SIG-M5 treated with dmso at 0.1 percent for 504 hours (cell line): ENCODE data around the gene RRP8.

Experiments
- DNase-seq: peaks from one replicate; lab custom pipeline; 2025; ENCODE audit not compliant: unreplicated experiment; lab: John Stamatoyannopoulos, UW

RRP8 gene

DNA sequence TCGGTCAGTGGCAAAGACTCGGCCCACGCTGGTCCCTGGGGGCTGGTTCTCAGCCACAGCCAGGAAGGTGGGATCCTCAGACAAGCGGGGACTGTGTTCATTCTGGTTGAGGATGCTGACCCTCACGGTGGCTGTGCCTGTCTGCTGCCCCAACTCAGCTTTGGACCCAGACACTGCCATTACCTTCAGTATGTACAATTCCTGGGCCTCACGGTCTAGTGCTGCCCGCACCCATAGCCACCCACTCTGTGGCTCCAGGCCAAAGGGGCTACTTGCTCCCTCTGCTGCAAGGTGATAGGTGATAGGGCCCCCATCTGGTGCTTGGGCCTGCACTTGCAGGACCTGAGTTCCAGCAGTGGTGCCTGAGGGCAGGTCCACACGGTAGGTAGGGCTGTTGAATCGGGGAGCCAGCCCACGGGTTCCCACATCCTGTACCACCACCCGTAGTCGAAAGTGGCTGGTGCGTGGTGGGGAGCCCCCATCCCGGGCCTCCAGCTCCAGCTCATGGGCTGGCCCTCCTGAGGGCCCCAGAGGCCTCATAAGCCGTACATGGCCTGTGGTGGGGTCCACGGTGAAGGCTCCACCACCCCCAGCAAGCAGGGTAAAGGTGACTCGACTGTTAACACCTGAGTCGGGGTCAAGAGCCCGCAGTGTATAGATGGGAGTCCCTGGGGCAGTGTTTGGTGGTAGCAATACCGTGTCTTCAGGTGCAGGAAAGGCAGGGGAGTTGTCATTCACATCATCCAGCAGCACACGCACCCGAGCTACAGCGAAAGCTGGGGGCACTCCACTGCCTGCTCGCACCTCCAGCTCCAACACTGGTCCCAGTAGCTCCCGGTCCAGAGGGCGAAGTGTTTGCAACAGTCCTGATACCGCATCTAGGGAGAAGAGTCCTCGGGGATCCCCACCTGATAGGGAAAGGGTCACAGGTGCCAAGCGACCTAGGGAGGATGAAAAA is 29.0 kb upstream of the RRP8 start:
- no peak for DNase-seq

DNA sequence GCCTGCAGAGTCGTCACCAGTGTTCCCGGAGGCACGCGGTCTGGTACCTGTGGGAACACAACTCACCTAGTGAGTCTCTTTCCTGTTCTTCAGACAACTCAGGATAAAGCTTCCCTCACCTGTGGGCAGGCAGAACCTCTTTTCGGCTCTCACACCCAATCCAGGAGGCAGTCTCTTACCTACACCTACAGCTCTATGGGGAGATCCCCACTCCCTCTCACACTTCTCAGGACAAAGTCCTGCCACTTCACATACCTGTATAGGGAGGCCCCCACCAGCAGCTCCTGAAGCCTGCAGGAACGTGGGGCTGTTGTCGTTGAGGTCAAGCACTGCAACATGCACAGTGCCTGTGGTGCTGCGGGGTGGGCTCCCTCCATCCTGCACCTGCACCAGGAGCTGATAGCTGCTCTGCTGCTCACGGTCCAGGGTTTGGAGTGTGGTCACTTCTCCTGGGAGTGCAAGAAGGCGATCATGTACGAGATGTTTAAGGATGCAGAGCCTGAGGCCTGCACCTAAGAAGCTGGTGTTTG is 28.0 kb upstream of the RRP8 start:
- no peak for DNase-seq

DNA sequence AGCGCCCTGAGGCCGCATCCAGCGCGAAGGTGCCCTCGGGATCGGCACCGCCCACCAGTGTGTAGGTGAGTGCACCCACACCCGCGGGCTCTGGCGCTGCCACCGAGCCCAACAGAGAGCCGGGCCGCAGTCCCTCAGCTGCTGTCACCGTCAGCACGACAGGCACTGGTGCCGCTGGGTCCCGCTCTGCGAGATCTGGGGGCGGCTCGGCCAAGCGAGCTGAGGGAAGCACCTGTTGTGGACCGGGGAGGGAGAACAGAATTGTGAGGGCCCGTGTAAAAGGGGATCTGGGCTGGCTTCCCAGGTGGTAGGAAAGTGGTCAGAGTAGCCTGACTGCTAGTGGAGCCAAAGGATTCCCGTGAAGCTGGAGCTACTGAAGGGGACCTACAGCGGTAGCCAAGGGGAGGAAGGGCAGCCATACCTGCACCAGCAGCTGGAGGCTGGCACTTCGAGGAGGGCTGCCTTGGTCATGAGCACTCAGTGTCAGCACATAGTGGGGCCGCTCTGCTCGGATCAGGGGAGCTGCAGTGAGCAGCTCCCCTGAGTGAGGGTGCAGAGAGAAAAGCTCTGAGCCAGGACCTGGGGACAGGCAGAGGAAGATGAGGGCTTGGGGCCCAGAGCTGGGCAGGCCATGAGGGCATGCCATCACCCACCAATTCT is 27.3 kb upstream of the RRP8 start:
- DNase-seq, result no peak

DNA sequence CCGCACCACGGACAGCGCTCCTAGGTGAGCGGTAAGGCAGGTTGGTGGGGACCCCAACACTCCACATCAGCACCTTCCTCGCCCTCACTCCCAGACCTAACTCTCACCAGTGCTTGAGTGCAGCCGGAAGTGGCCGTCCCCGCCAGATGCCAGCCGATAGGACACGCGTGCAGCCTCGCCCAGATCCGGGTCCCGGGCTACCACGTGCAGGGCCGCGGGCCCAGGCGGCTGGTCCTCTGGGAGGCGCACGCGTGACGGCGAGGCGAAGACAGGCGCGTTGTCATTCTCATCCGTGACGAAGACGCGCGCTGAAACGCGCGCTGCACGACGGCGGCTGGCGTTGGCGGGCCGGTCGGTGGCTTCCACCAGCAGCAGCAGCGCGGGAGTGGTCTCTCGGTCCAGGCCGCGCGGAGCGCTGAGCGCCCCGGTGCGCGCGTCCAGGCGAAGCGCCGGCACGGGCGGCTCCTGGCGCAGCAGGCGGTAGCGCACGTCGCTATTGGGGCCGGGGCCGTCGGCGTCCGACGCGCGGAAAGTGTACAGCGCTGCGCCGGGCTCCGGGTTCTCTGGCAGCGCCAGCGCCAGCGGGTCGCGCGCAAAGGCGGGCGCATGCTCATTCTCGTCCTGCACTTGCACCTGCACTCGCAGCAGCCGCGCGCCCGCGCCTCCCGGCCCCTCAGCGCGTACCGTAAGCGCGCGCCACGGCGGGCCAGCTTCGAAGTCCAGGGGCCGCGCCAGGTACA is 26.6 kb upstream of the RRP8 start:
- DNase-seq, result no peak

DNA sequence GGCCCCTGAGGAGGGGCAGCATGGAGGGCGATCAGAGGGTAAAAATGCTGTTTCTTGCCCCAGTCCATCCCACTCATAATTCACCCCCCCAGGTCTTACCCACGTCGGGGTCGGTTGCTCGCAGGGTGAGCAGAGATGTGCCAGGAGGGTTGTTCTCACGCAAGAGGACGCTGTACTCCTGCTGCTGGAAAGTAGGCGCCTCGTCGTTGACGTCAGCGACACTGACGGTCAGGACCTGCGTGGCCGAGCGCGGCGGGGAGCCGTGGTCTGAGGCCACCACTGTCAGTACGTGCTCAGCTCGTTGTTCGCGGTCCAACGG is 26.1 kb upstream of the RRP8 start:
- no peak for DNase-seq

DNA sequence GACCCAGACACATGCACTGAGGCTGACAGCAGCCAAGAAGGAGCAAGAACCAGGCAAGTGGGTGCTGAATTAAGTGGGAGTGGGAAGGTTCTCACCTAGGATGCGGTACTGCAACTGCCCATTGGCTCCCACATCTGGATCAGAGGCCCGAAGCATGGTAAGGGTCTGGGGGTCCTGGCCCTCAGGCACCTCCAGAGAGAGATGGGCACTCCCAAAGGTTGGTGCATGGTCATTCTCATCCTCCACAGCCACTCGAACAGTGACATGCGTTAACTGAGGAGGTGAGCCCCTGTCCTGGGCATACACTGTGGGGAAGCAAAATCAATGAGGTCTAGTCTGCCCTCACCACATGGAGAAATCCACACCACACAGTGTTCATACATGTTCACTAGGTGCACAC is 25.1 kb upstream of the RRP8 start:
- DNase-seq, result no peak

DNA sequence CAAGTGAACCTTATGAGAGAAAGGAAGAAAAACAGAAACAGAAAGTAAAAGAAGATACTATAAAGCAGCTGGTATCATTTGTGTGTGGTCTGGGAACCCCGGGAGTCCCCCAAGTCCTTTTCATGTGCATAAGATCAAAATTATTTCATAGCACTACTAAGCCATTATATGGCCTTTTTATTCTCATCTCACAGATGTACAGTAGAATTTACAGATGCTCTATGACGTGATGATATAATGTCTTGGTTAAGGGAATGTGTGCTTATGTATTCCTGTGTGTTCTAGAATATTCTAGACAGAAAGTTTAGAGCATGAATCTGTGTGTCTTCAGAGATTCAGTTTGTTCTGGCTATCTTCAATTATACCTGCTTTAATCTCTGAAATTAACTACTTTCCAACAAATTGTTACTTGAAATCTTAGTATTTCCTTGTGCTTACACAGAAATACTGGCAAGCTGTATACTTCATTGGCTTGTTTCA is 24.4 kb upstream of the RRP8 start:
- no peak for DNase-seq

DNA sequence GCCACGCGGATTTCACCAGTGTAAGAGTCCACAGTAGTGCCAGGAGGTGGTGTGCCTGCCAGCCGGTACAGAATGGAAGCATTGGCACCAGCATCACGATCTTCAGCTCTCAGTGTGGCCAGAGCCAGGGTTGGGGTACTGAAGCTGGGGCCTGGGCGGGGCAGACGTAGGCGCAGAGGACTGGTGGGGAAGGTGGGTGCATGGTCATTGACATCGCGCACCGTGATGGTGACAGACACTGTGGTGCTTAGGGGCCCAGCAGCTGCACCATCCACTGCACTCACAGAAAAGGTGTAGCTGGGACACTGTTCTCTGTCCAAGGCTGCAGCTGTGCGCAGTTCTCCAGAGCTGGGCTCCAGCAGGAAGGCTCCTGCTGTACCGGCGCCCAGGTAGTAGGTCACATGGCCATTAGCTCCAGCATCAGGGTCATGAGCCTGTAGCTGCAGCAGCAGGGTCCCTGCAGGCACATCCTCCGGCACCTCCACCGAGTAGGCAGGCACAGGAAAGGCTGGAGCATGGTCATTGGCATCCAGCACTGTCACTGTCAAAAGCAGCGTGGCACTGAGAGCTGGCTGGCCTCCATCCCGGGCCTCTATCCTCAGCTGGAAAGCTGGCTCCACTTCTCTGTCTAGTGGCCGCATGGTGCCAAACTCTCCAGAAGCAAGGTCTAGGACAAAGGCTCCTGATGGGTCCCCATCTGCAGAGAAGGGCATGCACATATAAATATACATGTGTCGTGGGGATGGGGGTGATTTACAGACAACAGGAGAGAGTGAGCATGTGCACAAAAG is 23.8 kb upstream of the RRP8 start:
- no peak for DNase-seq

DNA sequence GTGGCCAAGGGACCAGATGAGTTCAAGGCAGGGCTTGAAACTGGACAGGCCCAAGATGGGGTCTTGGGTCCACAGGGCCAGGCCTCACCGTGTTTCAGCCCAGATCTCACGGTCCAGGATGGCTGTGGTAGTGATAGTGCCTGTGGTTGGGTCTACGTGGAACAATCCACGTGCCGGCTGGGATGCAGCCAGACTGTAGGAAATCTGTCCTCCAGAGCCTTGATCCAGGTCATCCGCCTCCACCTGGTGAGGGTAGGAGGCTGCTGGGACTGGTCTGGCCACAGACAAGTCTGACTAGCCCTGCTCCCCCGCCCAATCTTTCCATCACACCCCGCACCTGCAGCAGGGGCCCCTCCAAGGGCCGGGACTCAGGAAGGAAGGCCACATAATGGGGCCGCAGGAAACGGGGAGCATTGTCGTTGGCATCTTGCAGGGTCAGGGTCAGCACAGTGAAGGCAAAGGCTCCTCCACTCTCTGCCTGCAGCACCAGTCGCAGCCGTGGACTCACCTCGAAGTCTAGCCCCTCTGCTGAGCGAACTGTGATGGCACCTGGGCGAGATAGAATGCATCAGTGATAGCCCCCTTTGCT is 22.5 kb upstream of the RRP8 start:
- DNase-seq, result no peak

DNA sequence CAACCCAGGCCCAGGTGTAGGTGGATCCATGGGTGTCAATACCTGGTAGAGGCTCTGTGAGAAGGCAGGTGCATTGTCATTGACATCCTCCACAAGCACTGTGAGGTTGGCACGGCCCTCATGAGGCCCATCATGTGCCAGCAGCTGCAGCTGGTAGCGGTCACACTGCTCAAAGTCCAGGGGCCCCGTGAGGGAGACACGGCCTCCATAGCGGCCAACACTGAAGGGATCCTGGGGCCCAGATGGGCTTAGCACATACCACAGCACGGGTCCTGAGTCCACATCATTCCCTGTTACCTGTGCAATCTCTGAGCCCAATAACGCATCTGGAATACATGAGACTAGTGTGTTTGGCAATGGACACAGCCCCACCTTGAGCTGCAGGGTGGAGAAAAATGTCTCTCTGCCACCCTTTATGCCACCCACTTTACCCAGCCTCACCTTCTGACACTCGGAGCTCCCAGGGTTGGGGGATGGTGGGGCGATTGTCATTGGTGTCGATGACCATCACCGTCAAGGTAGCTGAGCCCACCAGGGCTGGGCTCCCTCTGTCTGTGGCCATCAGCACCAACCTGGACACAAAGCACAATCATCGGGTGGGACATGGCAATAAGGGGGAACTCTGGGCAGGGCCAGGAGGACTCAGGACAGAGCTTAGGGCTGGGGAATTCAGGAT is 21.9 kb upstream of the RRP8 start:
- DNase-seq, result no peak

DNA sequence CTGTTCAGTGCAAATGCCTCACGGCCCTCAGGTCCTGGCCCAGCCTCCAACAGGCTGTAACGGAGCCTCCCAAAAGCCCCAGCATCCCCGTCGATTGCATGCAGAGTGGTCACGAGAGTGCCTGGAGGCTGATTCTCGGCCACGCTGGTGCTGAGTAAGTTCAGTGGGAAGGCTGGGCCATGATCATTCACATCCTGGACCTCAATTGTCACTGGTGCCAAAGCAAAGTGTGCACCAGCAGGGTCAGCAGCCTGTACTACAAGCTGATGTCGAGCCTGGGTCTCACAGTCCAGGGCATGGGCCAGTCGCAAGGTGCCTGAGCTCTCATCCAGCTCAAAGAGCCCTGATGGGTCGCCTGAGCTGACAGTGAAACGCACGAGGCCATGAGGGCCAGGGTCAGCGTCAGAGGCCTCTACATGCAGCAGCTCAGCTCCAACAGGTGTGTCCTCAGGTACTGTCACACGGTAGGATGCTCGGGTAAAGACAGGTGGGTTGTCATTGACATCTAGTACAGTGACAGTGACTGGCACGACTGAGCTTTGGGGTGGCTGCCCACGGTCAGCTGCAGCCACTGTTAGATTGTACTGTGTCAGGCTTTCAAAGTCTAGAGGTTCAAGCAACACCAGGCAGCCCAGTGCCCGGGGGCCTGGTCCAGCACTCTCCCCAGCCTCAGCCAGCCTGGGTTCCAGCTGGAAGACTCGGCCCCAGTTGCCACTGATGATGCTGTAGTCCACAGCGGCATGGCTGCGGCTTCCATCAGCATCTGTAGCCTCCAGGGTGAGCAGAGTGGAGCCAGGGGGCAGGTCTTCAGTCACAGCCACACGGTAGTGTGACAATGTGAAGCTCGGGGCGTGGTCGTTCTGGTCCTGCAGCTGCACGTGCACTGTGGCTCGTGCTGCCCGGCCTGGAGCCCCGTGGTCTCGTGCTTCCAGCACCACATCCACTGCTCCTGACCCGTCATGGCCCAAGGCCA is 20.3 kb upstream of the RRP8 start:
- no peak for DNase-seq

DNA sequence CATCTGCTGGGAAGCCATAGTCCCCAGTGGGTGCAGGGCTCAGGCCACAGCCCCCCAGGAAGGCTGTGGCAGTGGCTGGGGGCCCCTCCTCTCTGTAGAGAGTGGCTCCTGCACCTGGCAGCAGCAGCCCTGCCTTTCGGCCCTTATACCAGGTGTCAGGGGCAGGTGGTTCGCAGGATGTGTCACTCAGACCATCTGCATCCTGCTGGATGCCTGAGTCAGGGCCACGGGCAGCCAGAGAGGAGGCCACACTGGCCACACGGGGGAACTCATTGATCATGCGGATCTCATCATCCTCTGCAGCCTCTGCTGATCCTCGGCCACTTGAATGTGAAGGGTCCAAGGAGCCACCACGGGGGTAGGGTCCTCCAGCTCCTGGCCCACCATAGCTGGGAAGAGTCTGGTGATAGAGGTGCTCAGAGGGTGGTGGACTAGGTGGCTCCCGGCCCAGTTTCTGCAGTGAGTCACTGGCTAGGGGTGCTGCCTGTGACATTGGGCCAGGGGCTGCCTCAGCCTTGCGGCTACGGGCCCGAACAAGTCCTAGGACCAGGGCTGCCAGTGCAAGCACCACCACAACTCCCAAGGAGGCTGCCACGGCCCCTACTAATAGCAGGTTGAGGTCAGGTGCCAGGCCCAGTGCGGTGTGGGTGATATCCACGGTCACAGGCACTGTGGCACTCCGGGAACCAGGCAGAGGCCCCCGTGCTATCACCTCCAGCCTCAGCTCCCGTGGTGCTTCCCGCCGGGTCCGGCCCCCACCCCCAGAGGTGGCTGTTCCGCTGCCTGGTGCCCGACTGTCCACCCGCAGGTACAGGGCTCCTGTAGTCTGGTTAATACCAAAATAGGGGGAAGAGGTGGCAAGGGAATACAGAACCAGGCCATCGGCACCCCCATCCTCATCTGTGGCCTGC is 19.1 kb upstream of the RRP8 start:
- no peak for DNase-seq

DNA sequence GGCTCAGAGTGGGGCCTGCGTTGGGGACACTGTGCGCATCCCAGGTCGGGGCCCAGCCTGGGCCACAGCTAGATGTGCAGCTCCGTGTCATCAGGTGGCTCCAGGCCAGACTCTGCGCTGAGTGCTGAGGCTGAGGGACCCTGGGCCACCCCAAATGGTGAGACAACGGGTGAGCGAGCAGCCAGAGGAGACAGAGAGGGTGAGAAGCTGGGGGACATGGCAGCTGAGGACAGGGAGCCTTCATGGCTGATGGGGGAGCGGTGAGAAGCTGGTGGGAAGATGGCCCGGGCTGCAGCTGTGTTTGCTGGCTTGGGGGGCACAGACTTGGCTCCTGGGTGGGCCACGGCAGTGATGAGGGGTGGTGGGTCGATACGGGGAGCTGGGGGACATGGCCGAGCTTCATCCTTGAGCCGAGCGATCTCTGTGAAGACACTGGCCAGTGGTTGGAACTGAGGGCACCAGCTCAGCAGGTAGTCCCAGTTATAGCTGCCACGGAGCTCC is 18.3 kb upstream of the RRP8 start:
- no peak for DNase-seq

DNA sequence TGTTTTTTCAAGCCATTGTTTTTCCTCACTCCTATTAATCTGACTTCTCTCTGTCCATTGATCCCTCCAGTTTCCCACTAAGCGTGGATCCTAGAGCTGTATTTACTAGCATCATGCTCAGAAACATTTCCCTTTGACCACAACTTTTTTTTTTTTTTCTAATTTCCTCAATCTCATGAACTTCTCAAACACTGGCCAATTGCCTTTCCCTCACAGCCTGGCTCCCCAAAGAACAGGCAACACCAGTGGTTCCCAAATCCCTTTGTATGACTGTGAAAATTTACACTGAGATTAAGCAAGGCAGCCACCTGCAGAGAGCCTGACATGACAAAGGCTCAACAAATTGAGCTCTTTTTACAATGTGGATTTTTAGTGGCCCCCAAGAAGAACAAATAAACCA is 17.2 kb upstream of the RRP8 start:
- no peak for DNase-seq

DNA sequence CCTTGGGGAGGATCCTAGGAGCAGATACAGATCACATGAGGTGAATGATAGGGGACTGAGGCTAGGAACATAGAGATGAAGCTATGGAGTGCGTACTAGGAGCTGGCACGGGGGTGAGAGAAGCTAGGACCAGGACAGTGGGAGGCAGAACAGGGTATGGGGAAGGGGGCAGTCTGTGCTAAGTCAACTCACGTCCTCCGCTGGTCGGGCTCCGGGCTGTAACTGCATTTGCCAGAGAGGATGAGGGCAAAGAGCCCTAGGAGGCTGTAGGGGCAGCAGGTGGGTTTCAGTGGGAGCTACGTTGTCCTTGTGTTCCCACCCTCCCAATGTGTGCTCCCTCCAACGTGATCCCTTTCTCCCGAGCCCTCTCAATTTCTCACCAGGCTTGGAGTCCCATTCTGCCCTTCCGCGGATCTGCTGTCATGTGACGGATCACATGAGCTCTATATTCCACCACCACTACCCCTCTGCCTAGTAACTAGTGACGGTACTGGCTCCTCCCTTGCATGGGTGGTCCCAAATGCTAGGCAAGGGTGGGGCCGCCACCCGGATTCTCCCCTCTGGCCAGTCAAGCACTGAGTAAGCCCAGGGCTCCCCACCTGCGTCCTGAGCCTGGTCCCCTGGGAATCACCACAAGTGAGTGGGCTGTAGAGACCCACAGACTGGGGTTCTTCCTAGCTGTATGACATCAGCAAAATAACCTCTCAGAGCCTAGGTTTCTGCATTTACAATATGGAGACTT is 15.8 kb upstream of the RRP8 start, which contains the start of gene TPP1:
Gene TPP1, minus strand, starts transcription at position 419 of the 742 bp plus-strand sequence. Its CDS starts 22 bp downstream, at position 397.
- peak; percentile 95 for DNase-seq
